GM21360 (cell line): ENCODE data around the gene DNAAF3.
A peak's percentile ranks its signal among the peaks of the same experiment; 100 is the strongest.
"Not testable (repeated sequence)": the region's sequence is repeated elsewhere in the genome, so short reads cannot be mapped to it uniquely, and the experiment has no call there.

ENCODE experiments used
- ATAC-seq: cut with Tn5 transposase; IDR thresholded peaks from one replicate; pipeline ENCODE4 v1.9.1; 2021; ENCODE audit warnings: mild to moderate bottlenecking, moderate library complexity; ENCODE audit not compliant: unreplicated experiment

The DNAAF3 gene

GRCh38 chr19:55166530-55167268 is at the start of gene DNAAF3:
TSS of gene DNAAF3 (minus strand) at chr19:55166613. CDS start at chr19:55166413, 200 bp downstream.
- peak; percentile 89 for ATAC-seq

- no peak for ATAC-seq
Measured at GRCh38 chr19:55213547-55213946, 47.1 kb upstream of the DNAAF3 start.

- no peak for ATAC-seq
Measured at GRCh38 chr19:55212447-55212846, 46.0 kb upstream of the DNAAF3 start.

GRCh38 chr19:55209693-55210472 is 43.5 kb upstream of the DNAAF3 start:
- ATAC-seq, result no peak

GRCh38 chr19:55208880-55209692 is 42.7 kb upstream of the DNAAF3 start, which contains the start of gene PTPRH:
TSS of gene PTPRH (minus strand) at chr19:55209501. CDS start at chr19:55209433, 68 bp downstream.
- no peak for ATAC-seq

- ATAC-seq, result no peak
Measured at GRCh38 chr19:55206664-55207500, 40.5 kb upstream of the DNAAF3 start.

- not testable (repeated sequence) for ATAC-seq
Measured at GRCh38 chr19:55202199-55202598, 35.8 kb upstream of the DNAAF3 start.

GRCh38 chr19:55199620-55200204 is 33.3 kb upstream of the DNAAF3 start:
- ATAC-seq, result no peak

GRCh38 chr19:55198651-55199050 is 32.2 kb upstream of the DNAAF3 start:
- no peak for ATAC-seq

- ATAC-seq, result no peak
Measured at GRCh38 chr19:55197528-55197927, 31.1 kb upstream of the DNAAF3 start.

- no peak for ATAC-seq
Measured at GRCh38 chr19:55196803-55197202, 30.4 kb upstream of the DNAAF3 start.

- ATAC-seq, result no peak
Measured at GRCh38 chr19:55193481-55193880, 27.1 kb upstream of the DNAAF3 start.

- ATAC-seq, result no peak
Measured at GRCh38 chr19:55189403-55189835, 23.0 kb upstream of the DNAAF3 start.

GRCh38 chr19:55188625-55189024 is 22.2 kb upstream of the DNAAF3 start:
- ATAC-seq, result no peak

- no peak for ATAC-seq
Measured at GRCh38 chr19:55186080-55186479, 19.7 kb upstream of the DNAAF3 start.

- ATAC-seq, result no peak
Measured at GRCh38 chr19:55181740-55182139, 15.3 kb upstream of the DNAAF3 start.

GRCh38 chr19:55179606-55180484 is 13.4 kb upstream of the DNAAF3 start, which contains the start of gene SYT5:
TSS of gene SYT5 (minus strand) at chr19:55180289. CDS start at chr19:55179041, 1,248 bp downstream.
- no peak for ATAC-seq

- ATAC-seq, result peak; percentile 70
Measured at GRCh38 chr19:55178781-55179599, 12.6 kb upstream of the DNAAF3 start.
